Endothelial cell (in vitro differentiated cells): ENCODE results near the gene SPC24. TPM values are rescaled to one million over a fixed set of nuclear protein-coding genes. Genes with fewer than 3 reads are reported as not detected.
"Not testable (repeated sequence)": the region's sequence is repeated elsewhere in the genome, so short reads cannot be mapped to it uniquely, and the experiment has no call there.

Experiments
- DNase-seq: peaks from one replicate; pipeline ENCODE4 v3.0.0; 2021; ENCODE audit warnings: low spot score
- H3K27ac Mint-ChIP-seq: one replicate; pipeline ENCODE4 v1.8.0; 2021; ENCODE audit warnings: mixed read lengths, inconsistent platforms; ENCODE audit not compliant: unreplicated experiment
- H3K27me3 Mint-ChIP-seq: one replicate; pipeline ENCODE4 v1.8.0; 2021; ENCODE audit warnings: mild to moderate bottlenecking, moderate library complexity, mixed read lengths, inconsistent platforms; ENCODE audit not compliant: unreplicated experiment
- H3K36me3 Mint-ChIP-seq: one replicate; pipeline ENCODE4 v1.8.0; 2021; ENCODE audit warnings: mild to moderate bottlenecking, low read depth, mixed read lengths, inconsistent platforms; ENCODE audit not compliant: unreplicated experiment
- H3K4me1 Mint-ChIP-seq: one replicate; pipeline ENCODE4 v1.8.0; 2021; ENCODE audit warnings: mild to moderate bottlenecking, mixed read lengths, inconsistent platforms; ENCODE audit not compliant: unreplicated experiment
- H3K4me3 Mint-ChIP-seq: one replicate; pipeline ENCODE4 v1.8.0; 2021; ENCODE audit warnings: mild to moderate bottlenecking, mixed read lengths, inconsistent platforms; ENCODE audit not compliant: unreplicated experiment
- H3K9me3 Mint-ChIP-seq: one replicate; pipeline ENCODE4 v1.8.0; 2021; ENCODE audit warnings: mixed read lengths, inconsistent platforms; ENCODE audit not compliant: unreplicated experiment
- CTCF ChIP-seq: fragments of 200-600 bp; sonication (generic); IDR thresholded peaks from one replicate; pipeline ENCODE4 v1.5.0; 2021; ENCODE audit warnings: antibody characterized with exemption; ENCODE audit not compliant: unreplicated experiment
- total RNA-seq: library from RNA; stranded (reverse); fragmentation: NEBNext Ultra II Directional; extraction: Animal tissue kit (Norgen Biotek cat#: 25700); gene quantifications from one replicate; pipeline ENCODE4 v1.2.1, GENCODE V29; 2021; ENCODE audit not compliant: unreplicated experiment

The SPC24 gene
- total RNA-seq, 1 donor from 2014 or later: 17.0 TPM

DNA sequence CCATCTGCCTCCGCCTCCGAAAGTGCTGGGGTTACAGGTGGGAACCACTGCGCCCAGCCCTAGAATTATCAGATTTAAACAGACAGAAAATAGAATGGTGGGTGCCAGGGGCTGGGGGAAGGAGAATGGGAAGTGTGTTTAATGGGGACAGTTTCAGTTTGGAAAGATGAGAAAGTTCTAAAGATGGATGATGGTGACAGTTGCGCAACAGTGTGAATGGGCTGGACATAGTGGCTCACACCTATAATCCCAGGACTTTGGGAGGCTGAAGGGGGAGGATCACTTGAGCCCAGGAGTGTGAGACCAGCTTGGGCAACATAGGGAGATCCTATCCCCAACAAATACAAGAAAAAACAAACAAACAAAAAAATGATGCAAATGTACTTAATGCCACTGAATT is 25.9 kb upstream of the SPC24 start:
- Mint-ChIP-seq H3K4me3 (no peak overlapping the region), H3K4me1 (peaks cover 11% of the 10 kb centered on the region), H3K27ac (no peak overlapping the region), H3K36me3 (peaks cover 31% of the 10 kb centered on the region), H3K27me3 (peaks cover 6% of the 10 kb centered on the region), H3K9me3 (no peaks in the 10 kb centered on the region)
- DNase-seq: no peak
- no peak for TF ChIP-seq CTCF

DNA sequence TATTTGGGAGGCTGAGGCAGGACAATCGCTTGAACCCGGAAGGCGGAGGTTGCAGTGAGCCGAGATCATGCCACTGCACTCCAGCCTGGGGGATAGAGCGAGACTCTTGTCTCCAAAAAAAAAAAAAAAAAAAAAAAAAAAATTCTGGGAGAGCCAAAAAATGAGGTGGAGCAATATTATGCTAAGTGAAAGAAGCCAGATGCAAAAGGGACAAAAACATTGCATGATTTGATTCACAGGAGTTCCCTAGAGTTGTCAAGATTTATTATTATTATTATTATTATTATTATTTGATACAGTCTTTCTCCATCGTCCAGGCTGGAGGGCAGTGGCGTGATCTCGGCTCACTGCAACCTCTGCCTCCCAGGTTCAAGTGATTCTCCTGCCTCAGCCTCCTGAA is 25.4 kb upstream of the SPC24 start:
- Mint-ChIP-seq H3K4me1 (peaks cover 11% of the 10 kb centered on the region), H3K36me3 (peaks cover 32% of the 10 kb centered on the region)
- not testable (repeated sequence) for DNase-seq, H3K27me3 Mint-ChIP-seq, H3K27ac Mint-ChIP-seq, H3K9me3 Mint-ChIP-seq, H3K4me3 Mint-ChIP-seq

DNA sequence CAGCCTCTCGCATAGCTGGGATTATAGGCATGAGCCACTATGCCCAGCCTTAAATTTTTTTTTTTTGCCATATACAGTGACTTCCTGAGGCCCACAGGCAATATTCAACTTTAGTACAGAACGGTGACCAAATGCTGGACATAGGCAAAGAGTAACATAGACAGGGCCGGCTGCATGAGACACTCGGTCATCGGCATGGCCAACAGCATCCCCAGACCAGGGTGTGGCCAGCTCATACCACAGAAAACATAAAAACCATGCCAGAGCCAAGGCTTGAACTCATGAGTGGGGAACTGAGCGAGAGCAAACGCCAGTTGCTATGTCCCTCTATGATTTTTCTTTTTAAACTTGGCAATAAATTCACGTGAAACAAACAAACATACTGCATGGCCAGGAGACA is 24.8 kb upstream of the SPC24 start:
- no peak for TF ChIP-seq CTCF
- Mint-ChIP-seq H3K27me3 (peaks cover 5% of the 10 kb centered on the region), H3K36me3 (peaks cover 38% of the 10 kb centered on the region), H3K4me1 (peaks cover 11% of the 10 kb centered on the region), H3K9me3 (no peaks in the 10 kb centered on the region), H3K27ac (no peak overlapping the region), H3K4me3 (no peak overlapping the region)
- no peak for DNase-seq

GRCh38 chr19:11179716-11180297 is 24.2 kb upstream of the SPC24 start:
- Mint-ChIP-seq H3K9me3 (no peaks in the 10 kb centered on the region), H3K27ac (peak overlapping the region; percentile 30), H3K27me3 (peaks cover 5% of the 10 kb centered on the region), H3K36me3 (peaks cover 38% of the 10 kb centered on the region), H3K4me3 (peak overlapping the region; percentile 43), H3K4me1 (peaks cover 11% of the 10 kb centered on the region)
- DNase-seq: no peak
- TF ChIP-seq CTCF: no peak

DNA sequence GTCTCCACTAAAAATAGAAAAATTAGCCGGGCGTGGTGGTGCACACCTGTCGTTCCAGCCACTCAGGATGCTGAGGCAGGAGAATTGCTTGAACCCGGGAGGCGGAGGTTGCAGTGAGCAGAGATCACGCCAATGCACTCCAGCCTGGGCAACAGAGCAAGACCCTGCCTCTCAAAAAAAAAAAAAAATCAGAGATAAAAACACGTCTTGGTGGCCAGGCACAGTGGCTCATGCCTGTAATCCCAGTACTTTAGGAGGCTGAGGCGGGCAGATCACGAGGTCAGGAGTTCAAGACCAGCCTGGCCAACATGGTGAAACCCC is 23.5 kb upstream of the SPC24 start:
- peaks cover 11% of the 10 kb centered on the region for H3K4me1 Mint-ChIP-seq
- H3K4me3 Mint-ChIP-seq, H3K9me3 Mint-ChIP-seq, H3K27ac Mint-ChIP-seq, DNase-seq, H3K27me3 Mint-ChIP-seq: not testable (repeated sequence)
- H3K36me3 Mint-ChIP-seq: peaks cover 38% of the 10 kb centered on the region

- Mint-ChIP-seq H3K27ac (no peak overlapping the region), H3K4me1 (peaks cover 11% of the 10 kb centered on the region), H3K36me3 (peaks cover 37% of the 10 kb centered on the region), H3K9me3 (no peaks in the 10 kb centered on the region), H3K4me3 (peak overlapping the region; percentile 40), H3K27me3 (peaks cover 4% of the 10 kb centered on the region)
- TF ChIP-seq CTCF: no peak
- no peak for DNase-seq
These were observed 22.0 kb upstream of the SPC24 start for GRCh38 chr19:11177592-11177991.
